ENCODE results near the gene CCDC107.

- TF ChIP-seq CTCF (IDR thresholded peaks at IDR 0.05; ENCODE audit: low read length) (no peak), EZH2 (IDR thresholded peaks at IDR 0.05; ENCODE audit: borderline replicate concordance, low read length) (no peak)
Observed at GRCh38 chr9:35662437-35662836, 4.3 kb downstream of the CCDC107 start.

Data from OCI-LY1 (cell line).